ENCODE data around the gene FAM229A.

FAM229A gene

GRCh38 chr1:32380057-32380456 is 17.8 kb upstream of the FAM229A start:
- ATAC-seq (ENCODE audit: low read depth) (no peak), DNase-seq (ENCODE audit: low spot score) (no peak)
- TF ChIP-seq, protein P1, sequence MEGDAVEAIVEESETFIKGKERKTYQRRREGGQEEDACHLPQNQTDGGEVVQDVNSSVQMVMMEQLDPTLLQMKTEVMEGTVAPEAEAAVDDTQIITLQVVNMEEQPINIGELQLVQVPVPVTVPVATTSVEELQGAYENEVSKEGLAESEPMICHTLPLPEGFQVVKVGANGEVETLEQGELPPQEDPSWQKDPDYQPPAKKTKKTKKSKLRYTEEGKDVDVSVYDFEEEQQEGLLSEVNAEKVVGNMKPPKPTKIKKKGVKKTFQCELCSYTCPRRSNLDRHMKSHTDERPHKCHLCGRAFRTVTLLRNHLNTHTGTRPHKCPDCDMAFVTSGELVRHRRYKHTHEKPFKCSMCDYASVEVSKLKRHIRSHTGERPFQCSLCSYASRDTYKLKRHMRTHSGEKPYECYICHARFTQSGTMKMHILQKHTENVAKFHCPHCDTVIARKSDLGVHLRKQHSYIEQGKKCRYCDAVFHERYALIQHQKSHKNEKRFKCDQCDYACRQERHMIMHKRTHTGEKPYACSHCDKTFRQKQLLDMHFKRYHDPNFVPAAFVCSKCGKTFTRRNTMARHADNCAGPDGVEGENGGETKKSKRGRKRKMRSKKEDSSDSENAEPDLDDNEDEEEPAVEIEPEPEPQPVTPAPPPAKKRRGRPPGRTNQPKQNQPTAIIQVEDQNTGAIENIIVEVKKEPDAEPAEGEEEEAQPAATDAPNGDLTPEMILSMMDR (IDR thresholded peaks at IDR 0.05; ENCODE audit: poor library complexity, severe bottlenecking), result no peak
- Histone ChIP-seq H3K27ac (ENCODE audit: poor library complexity, severe bottlenecking) (no peak overlapping the region), H3K9me3 (ENCODE audit: severe bottlenecking) (no peaks in the 10 kb centered on the region), H3K4me1 (ENCODE audit: insufficient read depth, poor library complexity, severe bottlenecking) (no peaks in the 10 kb centered on the region), H3K4me3 (ENCODE audit: severe bottlenecking) (no peak overlapping the region), H3K36me3 (ENCODE audit: low read depth) (peaks cover 58% of the 10 kb centered on the region), H3K27me3 (ENCODE audit: insufficient read depth, poor library complexity, severe bottlenecking) (no peaks in the 10 kb centered on the region)

- H3K27ac ChIP-seq (ENCODE audit: poor library complexity, severe bottlenecking), result no peak overlapping the region
- H3K27me3 ChIP-seq (ENCODE audit: insufficient read depth, poor library complexity, severe bottlenecking), result no peaks in the 10 kb centered on the region
- H3K36me3 ChIP-seq (ENCODE audit: low read depth), result peaks cover 51% of the 10 kb centered on the region
- H3K4me3 ChIP-seq (ENCODE audit: severe bottlenecking), result no peak overlapping the region
- H3K4me1 ChIP-seq (ENCODE audit: insufficient read depth, poor library complexity, severe bottlenecking), result no peaks in the 10 kb centered on the region
- no peak for ATAC-seq (ENCODE audit: low read depth)
- TF ChIP-seq, protein P1 (IDR thresholded peaks at IDR 0.05; ENCODE audit: poor library complexity, severe bottlenecking), result no peak
- H3K9me3 ChIP-seq (ENCODE audit: severe bottlenecking), result no peaks in the 10 kb centered on the region
- no peak for DNase-seq (ENCODE audit: low spot score)
Observed at GRCh38 chr1:32377541-32378220, 15.4 kb upstream of the FAM229A start.

GRCh38 chr1:32376199-32376598 is 13.9 kb upstream of the FAM229A start:
- H3K36me3 ChIP-seq (ENCODE audit: low read depth), result peaks cover 51% of the 10 kb centered on the region
- ATAC-seq (ENCODE audit: low read depth) (no peak), DNase-seq (ENCODE audit: low spot score) (no peak)
- H3K4me1 ChIP-seq (ENCODE audit: insufficient read depth, poor library complexity, severe bottlenecking), result no peaks in the 10 kb centered on the region
- H3K27ac ChIP-seq (ENCODE audit: poor library complexity, severe bottlenecking), result no peak overlapping the region
- TF ChIP-seq, protein P1 (IDR thresholded peaks at IDR 0.05; ENCODE audit: poor library complexity, severe bottlenecking), result no peak
- H3K27me3 ChIP-seq (ENCODE audit: insufficient read depth, poor library complexity, severe bottlenecking), result no peaks in the 10 kb centered on the region
- H3K4me3 ChIP-seq (ENCODE audit: severe bottlenecking), result no peak overlapping the region
- H3K9me3 ChIP-seq (ENCODE audit: severe bottlenecking), result no peaks in the 10 kb centered on the region

DNA sequence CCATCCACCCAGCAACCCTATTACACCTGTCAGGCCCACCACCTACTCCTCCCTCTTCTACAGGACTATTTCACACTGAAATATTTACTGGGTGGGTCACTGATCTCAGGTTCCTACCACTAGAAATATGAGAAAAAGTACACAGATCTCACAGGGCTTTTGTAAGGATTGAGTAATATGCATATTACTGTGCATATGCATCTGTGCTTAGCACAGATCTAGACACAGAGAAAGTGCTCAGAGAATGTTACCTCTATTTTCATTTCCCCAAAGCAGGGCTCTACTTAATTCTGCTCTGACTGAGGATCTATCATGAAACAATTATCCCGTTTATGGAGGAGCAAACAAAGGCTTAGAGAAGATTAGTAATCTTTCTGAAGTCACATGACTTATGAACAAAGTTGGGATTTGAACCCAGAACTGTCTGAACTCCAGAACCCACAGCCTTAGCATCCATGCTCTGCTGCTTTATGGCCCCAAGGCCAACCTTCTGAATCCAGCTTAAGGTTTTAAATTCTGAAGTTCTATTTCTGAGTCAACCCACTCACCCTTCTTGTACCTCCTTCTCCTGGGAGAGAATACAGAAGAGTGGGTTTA is 11.8 kb upstream of the FAM229A start:
- Histone ChIP-seq H3K27ac (ENCODE audit: poor library complexity, severe bottlenecking) (no peak overlapping the region), H3K4me3 (ENCODE audit: severe bottlenecking) (no peak overlapping the region), H3K27me3 (ENCODE audit: insufficient read depth, poor library complexity, severe bottlenecking) (no peaks in the 10 kb centered on the region), H3K36me3 (ENCODE audit: low read depth) (peaks cover 39% of the 10 kb centered on the region), H3K4me1 (ENCODE audit: insufficient read depth, poor library complexity, severe bottlenecking) (no peaks in the 10 kb centered on the region), H3K9me3 (ENCODE audit: severe bottlenecking) (no peaks in the 10 kb centered on the region)
- ATAC-seq (ENCODE audit: low read depth), result no peak
- no peak for DNase-seq (ENCODE audit: low spot score)
- TF ChIP-seq, protein P1 (IDR thresholded peaks at IDR 0.05; ENCODE audit: poor library complexity, severe bottlenecking), result no peak

- DNase-seq (ENCODE audit: low spot score) (no peak), ATAC-seq (ENCODE audit: low read depth) (no peak)
- TF ChIP-seq, protein P1 (IDR thresholded peaks at IDR 0.05; ENCODE audit: poor library complexity, severe bottlenecking), result no peak
Observed at GRCh38 chr1:32372149-32372756, 10.0 kb upstream of the FAM229A start.

More at GRCh38 chr1:32372149-32372756, 10.0 kb upstream of the FAM229A start:
- Histone ChIP-seq H3K27ac (ENCODE audit: poor library complexity, severe bottlenecking) (no peak overlapping the region), H3K4me3 (ENCODE audit: severe bottlenecking) (no peak overlapping the region), H3K36me3 (ENCODE audit: low read depth) (peaks cover 46% of the 10 kb centered on the region), H3K4me1 (ENCODE audit: insufficient read depth, poor library complexity, severe bottlenecking) (no peaks in the 10 kb centered on the region), H3K27me3 (ENCODE audit: insufficient read depth, poor library complexity, severe bottlenecking) (no peaks in the 10 kb centered on the region), H3K9me3 (ENCODE audit: severe bottlenecking) (no peaks in the 10 kb centered on the region)

Measured in RWPE2 (cell line).